NCI-H2107 (cell line): ENCODE data around the gene CPSF4.

Experiments used
- DNase-seq: peaks from one replicate; lab custom pipeline; 2025; lab: John Stamatoyannopoulos, UW

The CPSF4 gene

DNA sequence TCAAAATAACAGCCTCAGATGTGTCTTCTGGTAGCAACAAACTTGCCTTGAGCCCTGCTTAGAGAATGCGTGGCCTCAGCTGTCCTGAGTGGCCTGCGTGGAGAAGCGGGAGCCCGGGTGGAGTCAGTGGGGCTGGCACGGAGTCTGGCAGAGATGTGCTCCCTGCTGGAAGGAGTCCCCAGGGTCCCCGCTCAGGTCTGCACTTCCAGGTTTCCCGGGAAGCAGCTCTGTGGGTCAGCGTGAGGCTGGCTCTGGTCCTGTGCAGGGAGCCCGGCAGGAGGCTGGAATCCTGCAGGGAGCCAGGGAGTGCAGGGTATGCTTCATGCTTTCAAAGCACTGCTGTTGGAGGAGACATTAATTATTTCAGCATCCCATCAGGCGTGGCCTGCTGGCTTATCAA is 10.1 kb downstream of the CPSF4 start:
- no peak for DNase-seq

DNA sequence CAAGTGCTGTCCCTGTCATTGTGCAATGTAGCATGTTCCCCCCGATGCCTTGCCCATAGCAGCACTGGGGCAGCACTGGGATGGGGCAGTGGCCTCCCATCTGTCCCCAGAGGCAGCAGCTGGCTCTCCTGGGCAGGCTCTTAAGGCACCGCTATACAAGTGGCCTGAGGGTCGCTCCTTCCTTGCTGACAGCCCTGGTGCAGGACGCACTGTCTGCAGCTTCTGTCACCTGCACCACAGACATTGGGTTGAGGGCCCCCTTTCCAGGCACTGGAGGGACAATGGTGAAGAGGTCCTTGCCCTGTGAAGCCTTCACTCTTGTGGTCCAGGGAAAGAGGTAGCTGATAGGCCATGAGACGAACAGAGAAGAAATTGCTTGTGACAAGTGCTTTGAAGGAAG is 10.6 kb downstream of the CPSF4 start:
- DNase-seq, result no peak

DNA sequence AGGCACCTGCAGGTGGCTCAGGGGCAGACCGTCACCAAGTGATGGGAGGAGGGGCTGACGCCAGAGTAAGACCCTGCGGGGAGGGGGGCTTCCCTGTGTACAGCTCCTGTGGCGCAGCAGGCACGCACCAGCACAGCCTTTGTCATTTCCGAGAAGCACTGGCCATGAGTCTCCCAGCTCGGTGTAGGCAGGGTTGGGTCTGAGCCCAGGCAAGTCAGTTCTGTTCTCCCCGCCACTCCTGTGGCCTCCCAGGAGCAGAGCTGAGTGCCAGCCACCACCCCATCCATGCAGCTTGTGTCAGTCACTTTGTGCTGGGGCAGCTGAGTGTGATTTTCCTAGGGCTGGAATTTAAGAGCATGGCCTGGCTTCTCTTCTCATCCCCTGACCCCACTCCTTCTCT is 13.2 kb downstream of the CPSF4 start:
- no peak for DNase-seq

DNA sequence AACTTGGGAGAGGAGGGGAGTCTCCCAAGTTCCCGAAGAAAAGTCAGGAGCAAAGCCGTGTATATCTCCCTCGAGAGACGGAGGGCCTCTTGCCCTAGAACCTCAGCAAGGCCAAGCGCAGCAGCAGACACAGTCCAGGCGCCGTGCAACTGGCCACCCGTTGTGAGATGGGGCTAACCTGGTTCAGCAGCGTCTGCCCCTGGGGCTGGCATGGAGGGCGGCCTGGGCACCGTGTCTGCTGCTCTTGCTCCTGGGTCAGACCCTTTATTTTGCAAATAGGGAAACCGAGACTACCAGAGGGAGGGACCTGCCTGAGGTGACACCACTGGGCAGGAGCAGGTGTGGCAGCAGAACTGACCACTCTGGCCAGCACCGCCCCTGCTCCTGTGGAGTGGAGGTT is 13.8 kb downstream of the CPSF4 start:
- no peak for DNase-seq

DNA sequence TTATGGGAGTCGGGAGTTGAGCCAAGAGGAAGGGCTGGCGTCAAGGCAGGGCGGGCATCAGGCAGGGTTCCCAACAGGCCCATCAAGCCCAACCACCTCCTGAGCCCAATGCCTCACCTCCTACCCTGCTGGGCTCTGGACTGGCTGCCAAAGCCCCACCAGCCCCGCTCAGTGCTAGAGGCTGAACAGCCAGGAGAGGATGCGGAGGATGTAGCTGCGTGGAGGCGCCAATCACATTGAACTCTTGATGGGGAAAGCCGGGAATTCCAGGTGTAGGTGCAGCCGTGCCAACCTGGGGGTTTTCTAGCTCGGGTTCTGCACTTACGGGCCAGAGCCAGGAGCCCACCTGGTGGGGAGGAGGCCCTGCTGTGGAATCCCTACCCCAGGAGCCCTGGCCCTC is 14.4 kb downstream of the CPSF4 start:
- no peak for DNase-seq

DNA sequence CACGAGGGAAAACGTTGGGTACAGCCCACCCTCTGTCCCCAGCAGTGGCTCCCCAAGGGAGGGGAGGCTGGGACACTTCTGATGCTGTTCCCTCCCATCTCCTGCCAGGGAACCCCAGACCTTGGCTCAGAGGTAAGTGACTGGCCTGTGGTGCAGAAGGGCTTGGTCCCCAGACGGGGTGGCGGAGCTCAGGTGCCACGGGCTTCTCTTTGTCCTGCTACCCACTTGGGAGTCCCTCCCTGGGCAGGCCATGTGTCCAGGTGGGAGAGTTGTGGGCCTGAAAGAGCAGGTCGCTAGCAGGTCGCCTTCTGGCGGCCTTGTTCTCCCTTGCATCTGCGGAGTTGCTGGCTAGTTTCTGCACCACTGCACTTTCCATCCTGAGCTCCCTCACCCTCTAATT is 17.1 kb downstream of the CPSF4 start:
- no peak for DNase-seq

DNA sequence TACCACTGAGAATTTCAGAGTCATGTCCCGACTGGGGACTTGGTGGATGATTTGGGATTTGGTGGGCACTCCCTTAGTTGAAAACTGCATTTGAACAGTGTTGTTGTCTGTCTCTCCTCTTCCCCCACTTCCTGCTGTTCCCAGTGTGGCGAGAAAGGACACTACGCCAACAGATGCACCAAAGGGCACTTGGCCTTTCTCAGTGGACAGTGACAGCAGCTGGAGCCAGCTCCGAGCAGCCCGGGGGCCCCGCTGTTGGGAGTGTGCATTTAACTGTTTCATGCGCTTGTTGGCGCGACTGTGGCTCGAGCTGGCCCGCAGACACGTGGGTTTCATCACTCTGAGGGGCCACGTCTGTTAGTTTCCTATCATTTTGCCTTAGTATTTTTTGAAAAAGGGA is 17.5 kb downstream of the CPSF4 start:
- no peak for DNase-seq

DNA sequence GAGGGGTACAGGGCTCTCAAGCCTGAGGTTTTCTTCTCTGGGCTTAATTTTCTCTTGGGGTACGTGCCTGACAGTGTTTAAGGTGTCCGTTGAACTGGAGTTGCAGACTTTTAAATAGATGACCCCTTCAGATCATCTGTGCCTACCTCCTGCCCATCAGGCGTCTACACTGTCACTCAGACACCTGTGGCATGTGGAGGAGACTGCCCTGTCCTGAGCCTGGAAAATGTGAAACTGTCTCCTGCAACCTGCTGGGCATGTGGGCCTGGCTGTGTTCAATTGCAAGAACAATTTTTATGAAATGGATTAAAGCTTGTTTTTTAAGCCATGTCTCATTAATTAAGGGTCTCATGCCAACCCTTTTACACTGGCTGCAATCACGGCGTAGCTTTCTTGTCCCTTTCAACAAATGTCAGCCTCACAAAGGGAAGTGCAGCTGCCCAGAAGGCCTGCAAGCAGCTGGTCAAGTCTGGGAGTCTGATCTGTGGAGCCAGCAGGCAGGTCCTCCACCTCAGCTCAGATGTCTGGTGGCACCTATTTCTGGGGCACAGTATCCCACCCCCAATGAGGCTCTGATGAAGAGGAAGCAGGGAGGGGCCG is 18.4 kb downstream of the CPSF4 start:
- DNase-seq, result no peak

DNA sequence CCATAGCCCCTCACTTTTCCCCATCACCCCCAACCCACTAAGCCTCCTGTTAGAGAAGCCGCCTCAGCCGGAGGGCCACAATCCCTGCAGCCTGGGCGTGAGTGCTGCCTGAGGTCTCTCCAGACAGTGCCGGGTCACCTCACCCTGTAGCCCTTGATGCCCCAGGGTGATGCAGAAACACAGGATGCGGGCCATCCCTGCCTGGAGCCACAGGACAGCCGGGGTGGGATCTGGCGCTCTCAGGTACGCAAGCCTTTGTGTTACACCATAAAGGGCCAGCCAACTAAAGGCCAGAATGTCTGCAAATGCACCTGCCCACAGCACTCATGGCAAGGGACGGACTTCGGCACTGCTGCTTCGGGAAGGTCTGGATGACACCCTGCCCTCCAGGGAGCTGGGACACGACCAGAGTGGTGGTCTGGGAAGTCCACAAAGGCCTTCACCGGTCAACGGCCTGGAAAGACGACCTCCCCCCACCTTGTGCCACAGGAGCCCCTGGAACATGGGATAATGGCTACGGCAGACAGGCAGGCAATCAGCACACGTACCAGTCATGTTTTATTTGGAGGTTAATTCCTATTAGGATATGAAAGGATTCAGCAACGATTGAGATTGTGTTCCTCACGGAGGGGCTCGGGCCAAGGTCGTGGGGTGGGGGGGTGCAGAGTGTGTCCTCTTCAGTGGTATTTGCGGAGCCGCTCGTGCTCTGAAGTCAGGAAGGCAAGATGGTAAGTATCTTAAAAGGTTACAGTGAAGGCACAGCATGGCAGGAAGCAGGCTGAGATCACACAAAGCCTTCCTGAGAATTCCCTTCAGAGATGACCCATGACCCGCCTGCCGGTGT is 19.1 kb downstream of the CPSF4 start:
- DNase-seq, result no peak

DNA sequence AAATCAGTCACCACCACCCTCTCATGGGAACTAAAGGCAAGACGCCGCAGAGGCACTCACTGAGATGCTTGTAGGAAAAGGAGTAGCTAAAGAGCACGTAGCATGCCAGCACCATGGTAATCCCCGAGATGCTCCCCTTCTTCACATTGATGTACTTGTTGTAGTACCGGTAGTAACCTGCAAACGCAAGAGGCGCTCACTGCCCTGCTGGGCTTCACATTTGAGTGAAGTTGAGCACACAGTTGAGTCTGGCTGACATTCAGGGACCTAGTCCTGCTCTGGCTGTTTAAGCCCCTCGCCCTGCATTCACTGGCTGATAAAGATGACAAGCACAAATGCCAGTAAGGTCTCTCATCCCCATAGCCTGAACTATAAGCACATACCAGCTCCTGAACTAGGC is 20.3 kb downstream of the CPSF4 start:
- DNase-seq, result no peak

DNA sequence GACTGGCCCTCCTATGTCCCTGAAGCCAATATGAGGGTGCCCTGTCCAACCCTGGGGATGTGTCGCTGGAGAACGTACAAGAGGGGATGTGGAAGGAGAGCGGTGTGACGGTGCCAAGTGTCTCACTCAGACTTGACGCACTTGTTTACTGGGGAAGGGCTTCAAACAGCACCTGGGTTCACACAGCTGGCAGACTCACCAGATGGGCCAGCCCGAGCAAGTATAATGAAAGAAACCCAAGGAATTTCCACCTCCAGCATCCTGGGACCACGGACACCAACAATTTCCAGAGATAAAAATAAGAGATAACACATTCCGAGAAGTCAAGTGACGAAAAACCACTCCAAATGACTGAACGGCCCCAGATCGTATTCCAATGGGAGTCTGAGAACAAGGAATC is 21.9 kb downstream of the CPSF4 start:
- DNase-seq, result no peak

DNA sequence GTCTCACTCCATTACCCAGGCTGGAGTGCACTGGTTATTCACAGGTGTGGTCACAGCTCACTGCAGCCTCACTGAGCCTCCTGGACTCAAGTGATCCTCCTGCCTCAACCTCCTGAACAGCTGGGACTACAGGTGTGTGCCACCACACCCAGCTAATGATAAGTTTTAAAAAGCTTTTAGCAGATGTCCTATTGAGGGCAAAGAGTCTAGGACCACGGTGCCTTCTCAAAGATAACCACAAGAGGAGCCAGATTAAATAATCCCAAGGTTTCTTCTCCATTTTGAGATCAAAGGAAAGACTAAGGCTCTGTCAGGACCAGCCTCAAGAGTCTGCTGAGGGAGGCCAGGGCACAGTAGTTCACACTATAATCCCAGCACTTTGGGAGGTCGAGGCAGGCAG is 22.5 kb downstream of the CPSF4 start:
- DNase-seq, result no peak

DNA sequence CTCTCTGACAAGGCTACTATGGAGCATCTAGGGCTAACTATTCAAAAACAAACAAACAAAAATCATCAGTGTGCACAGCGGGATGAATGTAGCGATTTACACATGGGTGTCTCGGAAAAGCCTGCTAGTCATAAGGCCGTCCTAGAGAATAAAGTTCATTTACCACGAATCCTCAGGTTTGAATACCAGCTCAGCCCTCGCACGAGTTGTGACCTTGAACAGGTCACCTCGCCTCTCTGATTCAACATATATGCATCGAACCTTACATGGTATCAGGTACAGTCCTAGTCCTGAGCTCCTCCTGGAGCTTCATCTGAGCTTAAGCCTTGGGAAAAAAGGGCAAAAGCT is 26.7 kb downstream of the CPSF4 start:
- no peak for DNase-seq

DNA sequence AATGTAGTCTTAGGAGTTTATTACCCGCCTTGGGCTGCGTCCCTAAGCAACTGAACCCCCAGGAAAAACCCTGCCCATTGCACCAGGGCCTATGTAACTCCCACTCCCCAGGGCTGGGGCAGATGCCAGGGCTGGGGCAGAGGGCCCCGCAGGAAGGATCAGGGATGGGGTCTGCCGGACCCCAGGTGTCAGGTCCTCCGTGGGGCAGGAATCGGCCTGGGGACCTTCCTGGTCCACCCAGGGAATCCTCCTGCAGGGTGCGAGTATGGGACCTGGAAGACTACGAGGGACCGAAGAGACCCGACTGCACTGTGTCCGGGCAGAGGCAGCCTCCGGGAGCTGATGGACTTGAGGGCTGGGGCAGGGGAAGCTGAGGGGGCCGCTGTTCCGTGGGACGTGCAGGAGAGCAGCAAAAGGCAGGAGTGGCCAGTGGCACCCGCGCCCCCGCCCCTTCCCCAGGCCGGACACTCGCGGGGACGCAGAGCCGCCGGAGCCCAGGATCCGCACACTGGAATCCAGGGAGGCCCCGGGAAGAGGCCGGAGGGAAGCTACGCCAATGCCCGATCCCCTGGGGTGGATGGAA is 29.7 kb downstream of the CPSF4 start:
- DNase-seq, result no peak

DNA sequence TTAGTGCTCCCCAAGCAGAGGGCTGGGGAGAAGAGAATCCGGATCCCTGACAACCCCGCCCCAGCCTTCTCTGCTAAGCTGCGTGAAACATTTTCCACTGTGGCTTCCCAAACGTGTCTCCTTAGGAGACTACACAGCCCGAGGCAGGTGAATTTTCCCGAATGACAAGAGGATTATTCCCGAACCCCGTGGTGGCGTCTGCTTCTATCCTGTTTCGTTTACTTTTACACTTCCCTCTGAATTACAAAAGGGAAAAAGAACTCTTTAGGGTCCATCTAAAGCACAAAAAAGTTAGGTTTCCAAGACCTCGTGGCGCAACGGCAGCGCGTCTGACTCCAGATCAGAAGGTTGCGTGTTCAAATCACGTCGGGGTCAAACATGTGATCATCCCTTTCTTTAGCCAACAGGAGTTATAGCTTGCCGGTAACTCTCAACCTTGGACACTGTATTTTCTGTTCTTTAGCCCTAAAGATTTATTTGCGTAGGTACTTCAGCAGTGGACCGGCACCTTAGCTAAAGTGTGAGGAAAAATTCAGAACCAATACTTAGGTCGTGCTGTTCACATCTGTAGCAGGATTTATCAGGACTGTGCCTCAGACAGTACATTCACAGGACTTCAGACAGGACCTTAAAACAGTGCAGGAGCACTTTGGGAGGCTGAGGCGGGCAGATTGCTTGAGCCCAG is 30.8 kb downstream of the CPSF4 start:
- DNase-seq, result no peak

DNA sequence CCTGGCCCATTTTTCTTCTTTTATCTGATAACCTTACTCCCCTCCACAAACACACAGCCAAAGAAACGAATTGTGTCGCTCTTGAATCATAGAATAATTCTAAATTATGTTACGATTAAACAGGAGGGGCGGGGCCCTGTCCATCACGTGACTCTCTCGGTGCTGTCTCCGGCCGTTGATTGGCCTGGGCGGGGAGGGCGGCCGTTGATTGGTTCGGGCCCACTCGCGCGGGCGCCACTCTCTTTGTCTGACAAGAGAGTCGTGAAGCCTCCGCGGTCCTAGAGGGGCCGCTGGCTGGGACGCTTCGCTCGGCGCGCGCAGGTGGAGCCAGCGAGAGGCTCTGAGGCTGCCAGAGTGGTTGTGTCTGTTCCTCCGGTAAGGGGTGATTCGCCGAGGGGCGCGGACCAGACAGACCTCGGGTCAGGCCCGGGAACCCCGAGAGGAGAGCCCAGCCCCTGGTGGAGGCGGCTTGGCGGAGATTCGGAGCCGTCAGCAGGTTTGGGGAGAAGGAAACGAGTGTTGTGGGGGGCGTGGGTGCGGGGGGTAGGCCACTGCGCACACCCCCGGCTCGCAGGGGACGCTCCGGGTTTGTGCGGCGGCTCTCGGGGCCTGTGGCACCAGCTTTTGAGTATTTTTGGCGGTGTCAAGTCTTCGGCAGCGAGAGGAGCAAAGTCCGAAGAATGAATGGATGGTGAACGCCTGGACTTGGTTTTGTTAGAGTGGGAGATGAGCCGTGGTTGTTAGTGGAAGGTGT is 34.0 kb downstream of the CPSF4 start, which contains the start of gene ZNF789:
Gene ZNF789, plus strand, starts transcription at position 330 of the 754 bp plus-strand sequence. CDS start 3,567 bp downstream, outside the sequence.
- DNase-seq, result peak; percentile 92

DNA sequence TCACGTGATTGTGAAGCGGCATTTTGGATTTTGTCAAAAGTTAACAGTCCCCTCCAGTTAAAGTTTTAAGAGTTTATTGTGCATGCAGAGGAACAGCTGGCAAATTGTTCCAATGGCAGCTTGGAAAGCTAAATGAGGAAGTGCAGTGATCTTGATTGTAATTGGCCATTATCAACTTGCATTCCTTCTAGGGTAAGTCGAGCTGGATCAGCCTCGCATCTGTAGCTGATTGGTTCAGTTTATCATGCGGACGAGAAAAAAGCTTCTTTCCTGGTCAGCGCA is 34.5 kb downstream of the CPSF4 start:
- no peak for DNase-seq

DNA sequence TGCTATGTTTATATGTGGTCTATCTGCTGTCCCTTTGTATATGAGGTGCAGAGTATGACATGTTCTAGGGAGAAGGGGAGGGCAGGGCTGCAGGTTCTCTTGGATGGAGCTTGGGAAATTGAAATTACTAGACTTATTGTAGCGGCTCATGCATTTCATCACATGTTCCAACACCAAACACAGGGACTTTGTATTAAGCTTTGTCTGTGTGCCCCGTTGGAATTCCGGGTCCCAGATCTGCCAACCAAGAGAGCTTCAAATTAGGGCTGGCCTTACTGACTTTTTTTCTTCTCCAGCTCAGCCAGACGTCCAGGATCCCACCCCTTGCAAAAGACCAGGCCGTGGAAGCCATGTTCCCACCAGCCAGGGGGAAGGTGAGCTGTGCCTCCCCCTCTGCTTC is 37.4 kb downstream of the CPSF4 start:
- no peak for DNase-seq

DNA sequence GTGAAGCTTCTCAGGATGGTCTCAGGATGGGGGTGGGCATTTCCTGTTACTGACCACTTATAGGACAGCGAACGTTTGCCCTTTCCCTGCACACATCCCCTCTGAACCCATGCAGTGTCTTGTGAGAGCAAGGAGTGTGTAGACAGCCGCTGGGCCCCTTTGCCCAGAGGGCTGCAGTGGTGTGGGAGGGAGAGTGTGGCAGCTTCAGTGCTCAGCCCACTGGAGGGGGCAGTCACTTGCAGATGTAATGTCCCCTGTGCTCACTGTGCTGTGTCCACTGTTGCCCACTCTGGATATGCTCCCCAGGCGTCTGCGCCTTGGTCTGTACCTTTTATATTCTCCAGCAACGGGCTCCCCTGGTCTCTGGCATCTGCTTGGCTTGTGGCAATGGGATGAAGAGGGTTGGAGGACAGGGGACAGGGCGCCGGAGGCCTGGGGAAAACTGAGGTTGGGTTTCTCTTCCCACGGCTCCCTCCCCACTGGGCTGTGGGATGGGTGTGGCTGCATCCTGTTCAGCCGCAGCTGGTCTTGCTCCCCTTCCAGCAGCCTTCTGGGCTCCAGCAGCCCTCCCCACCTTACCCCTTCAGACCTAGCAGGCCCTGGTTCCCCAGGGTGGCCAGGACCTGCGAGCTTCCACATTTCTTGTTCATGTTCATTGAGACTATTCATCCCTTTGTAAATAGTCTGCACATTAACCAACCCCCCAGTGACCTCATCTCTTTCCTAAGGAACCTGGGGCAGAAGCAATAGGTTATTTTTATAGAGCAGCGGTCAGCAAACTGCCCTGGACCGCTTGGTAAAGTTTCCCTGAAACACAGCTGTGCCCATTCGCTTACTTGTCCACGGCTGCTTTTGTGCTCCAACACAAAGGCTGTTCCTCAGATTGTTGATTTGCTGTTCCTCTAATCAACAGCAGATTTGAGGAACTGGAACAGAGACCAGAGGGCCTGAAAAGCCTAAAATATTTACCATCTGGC is 40.0 kb downstream of the CPSF4 start:
- no peak for DNase-seq

DNA sequence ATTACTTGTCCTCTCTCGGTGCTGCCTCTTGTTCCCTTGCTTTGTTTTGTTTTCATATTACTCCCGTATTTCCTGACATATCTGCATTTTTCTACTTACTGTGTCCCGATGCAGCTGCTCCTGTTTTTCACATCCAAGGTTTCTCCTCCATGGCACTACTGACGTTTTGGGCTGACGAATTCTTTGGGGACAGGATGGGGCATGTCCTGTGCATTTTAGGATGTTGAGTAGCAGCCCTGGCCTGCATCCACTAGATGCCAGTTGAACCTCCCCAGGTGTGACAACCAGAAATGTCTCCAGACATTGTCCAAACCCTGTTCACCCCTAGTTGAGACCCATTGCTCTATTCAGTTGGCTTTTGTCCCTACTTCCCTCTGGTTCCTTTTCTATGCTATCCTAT is 46.4 kb downstream of the CPSF4 start:
- no peak for DNase-seq

DNA sequence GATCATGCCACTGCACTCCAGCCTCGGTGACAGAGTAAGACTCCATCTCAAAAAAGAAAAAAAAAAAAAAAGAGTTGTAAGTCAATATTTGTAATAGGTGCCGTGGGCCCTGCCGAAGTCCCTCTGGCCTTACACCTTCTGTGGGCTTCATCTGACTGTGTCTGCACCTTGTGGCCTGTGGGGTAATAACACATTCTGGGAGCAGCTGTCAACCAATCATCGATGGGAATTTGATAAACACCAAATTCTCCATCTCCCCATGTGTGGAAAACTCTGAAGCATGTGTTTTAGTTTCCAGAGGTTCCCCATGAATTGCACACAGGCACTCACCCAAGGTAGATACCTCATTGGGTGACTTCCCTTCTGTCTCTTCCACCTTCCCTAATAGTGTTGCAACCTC is 50.5 kb downstream of the CPSF4 start:
- no peak for DNase-seq
